ENCODE measurements around the gene PTPRN2. TPM values are rescaled to one million over a fixed set of nuclear protein-coding genes. Genes with fewer than 3 reads are reported as not detected.

Gene PTPRN2
- total and polyA plus RNA-seq, 2 donors (not counting 3 experiments of a cell fraction or from before 2014, with no cell fraction given): 0.62 to 0.88 TPM

GRCh38 chr7:158607563-158607962 lies 19.9 kb upstream of the PTPRN2 start:
- dilution Hi-C loops (cut with MboI; ENCODE audit: extremely low pct_ligation_motif_present, low sequenced_read_pairs) (no loop called here), intact Hi-C loops (cut with micrococcal nuclease) (no loop called here)
- Histone ChIP-seq H2AFZ (ENCODE audit: low read depth, low read length) (no peak overlapping the region), H3K27ac (ENCODE audit: insufficient read depth, low read depth, low read length) (no peak overlapping the region), H3K9me1 (replicated peaks; ENCODE audit: control insufficient read depth, extremely low read depth, insufficient read depth, low read length) (no peaks in the 10 kb centered on the region), H3K4me1 (ENCODE audit: control insufficient read depth, extremely low read depth, insufficient read depth, low read length) (no peaks in the 10 kb centered on the region), H3K79me2 (ENCODE audit: control insufficient read depth, insufficient read depth, low read length) (no peaks in the 10 kb centered on the region), H3K27me3 (ENCODE audit: control insufficient read depth in 2 of 2, insufficient read depth in 2 of 2, low read length in 2 of 2) (no peaks in the 10 kb centered on the region), H4K20me1 (replicated peaks; ENCODE audit: control insufficient read depth, extremely low read depth, insufficient read depth, low read length) (no peaks in the 10 kb centered on the region), H3K4me2 (ENCODE audit: insufficient read depth, low read length) (no peak overlapping the region), H3K9me3 (replicated peaks; ENCODE audit: control insufficient read depth, insufficient read depth, low read length) (no peaks in the 10 kb centered on the region), H3K4me3 (replicated peaks in 1 of 3; ENCODE audit: insufficient read depth in 1 of 3, low read depth in 1 of 3, low read length in 3 of 3) (no peak overlapping the region), H3K36me3 (ENCODE audit: control insufficient read depth in 2 of 2, extremely low read depth in 1 of 2, insufficient read depth in 2 of 2, low read length in 2 of 2) (no peaks in the 10 kb centered on the region), H3K9ac (replicated peaks; ENCODE audit: extremely low read depth, insufficient read depth, low read length) (no peak overlapping the region)
- no peak for FAIRE-seq
- BruUV-seq (replicated peaks): no TSS peak
- POLR2A ChIA-PET: no interaction called here
- CTCF ChIA-PET: no interaction called here
- DNase-seq (ENCODE audit: low read depth, low spot score): no peak
- no peak for TF ChIP-seq JUN (IDR thresholded peaks at IDR 0.05; ENCODE audit: borderline replicate concordance, insufficient read depth, insufficient read length, low read depth)
- TF ChIP-seq EZH2 (IDR thresholded peaks at IDR 0.05; ENCODE audit: borderline replicate concordance, low read depth, low read length, severe bottlenecking): no peak
- TF ChIP-seq FOS (IDR thresholded peaks at IDR 0.05; ENCODE audit: borderline replicate concordance, insufficient read depth, low read length): no peak
- no peak for TF ChIP-seq GATA2 (IDR thresholded peaks at IDR 0.05; ENCODE audit: insufficient read depth, insufficient read length, low read depth, low read length)
- no peak for TF ChIP-seq MYC (IDR thresholded peaks at IDR 0.05; ENCODE audit: low read depth, low read length)
- no peak for TF ChIP-seq POLR2AphosphoS5 (IDR thresholded peaks at IDR 0.05; ENCODE audit: insufficient read depth, low read depth, low read length)
- TF ChIP-seq CTCF (IDR thresholded peaks at IDR 0.05; ENCODE audit: extremely low read depth in 1 of 2, insufficient read depth in 1 of 2, low read depth in 1 of 2, low read length in 2 of 2): no peak
- no peak for TF ChIP-seq MAX (IDR thresholded peaks at IDR 0.05; ENCODE audit: insufficient read depth, insufficient read length)
- TF ChIP-seq POLR2A (IDR thresholded peaks at IDR 0.05; ENCODE audit: low read depth, low read length): no peak

Measured in endothelial cell of umbilical vein (primary cell).